ENCODE results near the gene C1R.

C1R gene

GRCh38 chr12:7134396-7135166 lies 42.3 kb upstream of the C1R start:
- TF ChIP-seq, protein P1, sequence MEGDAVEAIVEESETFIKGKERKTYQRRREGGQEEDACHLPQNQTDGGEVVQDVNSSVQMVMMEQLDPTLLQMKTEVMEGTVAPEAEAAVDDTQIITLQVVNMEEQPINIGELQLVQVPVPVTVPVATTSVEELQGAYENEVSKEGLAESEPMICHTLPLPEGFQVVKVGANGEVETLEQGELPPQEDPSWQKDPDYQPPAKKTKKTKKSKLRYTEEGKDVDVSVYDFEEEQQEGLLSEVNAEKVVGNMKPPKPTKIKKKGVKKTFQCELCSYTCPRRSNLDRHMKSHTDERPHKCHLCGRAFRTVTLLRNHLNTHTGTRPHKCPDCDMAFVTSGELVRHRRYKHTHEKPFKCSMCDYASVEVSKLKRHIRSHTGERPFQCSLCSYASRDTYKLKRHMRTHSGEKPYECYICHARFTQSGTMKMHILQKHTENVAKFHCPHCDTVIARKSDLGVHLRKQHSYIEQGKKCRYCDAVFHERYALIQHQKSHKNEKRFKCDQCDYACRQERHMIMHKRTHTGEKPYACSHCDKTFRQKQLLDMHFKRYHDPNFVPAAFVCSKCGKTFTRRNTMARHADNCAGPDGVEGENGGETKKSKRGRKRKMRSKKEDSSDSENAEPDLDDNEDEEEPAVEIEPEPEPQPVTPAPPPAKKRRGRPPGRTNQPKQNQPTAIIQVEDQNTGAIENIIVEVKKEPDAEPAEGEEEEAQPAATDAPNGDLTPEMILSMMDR (IDR thresholded peaks at IDR 0.05; ENCODE audit: low read depth, low read length) = no peak
- no peak for DNase-seq (ENCODE audit: extremely low read depth, low read depth)

DNA sequence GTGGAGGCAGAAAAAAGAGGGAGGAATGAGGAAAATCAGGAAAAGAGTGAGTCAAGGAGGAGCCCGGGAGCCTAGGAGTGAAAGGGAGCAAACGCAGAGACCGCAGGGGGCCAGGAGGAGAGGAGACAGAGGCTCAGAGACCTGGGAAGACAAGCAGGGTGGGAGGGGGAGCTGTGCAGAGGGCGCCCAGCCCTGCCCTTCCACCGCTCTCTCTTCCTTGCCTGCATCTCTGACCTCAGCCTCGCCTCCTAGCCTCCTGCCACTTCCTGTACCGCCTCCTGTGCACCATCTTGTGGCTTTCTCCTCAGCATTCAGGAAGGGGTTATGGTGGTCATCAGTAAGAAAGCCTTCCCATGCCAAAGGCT lies 39.2 kb upstream of the C1R start:
- DNase-seq (ENCODE audit: extremely low read depth, low read depth) = no peak
- TF ChIP-seq, protein P1 (IDR thresholded peaks at IDR 0.05; ENCODE audit: low read depth, low read length) = no peak

GRCh38 chr12:7130701-7131501 lies 38.7 kb upstream of the C1R start:
- DNase-seq (ENCODE audit: extremely low read depth, low read depth) = no peak
- TF ChIP-seq, protein P1 (IDR thresholded peaks at IDR 0.05; ENCODE audit: low read depth, low read length) = no peak

DNA sequence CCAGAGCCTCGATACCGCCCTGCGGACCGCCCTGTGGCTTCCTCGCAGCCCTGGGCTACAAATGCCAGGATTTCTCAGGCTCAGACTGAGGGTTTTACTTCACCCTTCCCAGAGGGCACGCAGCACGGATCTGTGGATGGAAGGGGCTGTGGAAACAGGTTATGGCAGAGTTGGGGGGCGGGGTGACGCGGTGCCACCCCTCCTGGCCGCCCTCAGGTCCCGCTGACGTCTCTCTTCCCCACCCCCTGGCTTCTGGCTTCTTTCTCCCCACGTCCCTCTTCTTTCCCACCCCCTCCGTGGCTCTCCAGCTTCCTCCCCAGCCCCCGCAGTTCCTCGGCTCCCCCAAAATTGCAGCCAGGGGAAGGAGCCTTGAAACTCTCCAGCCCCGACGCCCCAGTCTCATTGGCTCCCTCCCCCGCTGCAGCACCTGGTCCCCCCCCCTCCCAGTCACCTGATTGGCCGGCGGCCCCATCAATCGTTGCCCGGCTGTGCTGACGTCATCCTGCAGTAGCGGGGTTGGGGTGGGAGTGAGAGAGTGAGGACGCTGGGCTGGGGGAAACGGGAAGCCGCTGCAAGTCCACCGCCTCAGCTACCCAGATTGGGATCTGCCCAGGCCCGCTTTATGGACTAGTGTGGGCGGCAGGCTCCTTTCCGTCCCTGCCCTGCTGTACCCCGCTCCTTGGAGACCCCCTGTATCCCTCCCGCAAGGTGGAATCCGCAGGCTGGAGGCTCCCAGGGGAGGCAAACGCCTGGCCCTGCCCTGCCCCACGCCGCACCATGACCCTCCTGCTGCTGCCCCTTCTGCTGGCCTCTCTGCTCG lies 37.8 kb upstream of the C1R start, which contains the start of gene CLSTN3:
Gene CLSTN3, plus strand, starts transcription at position 500 of the 820 bp plus-strand sequence. Its CDS starts 278 bp downstream, at position 778.
- no peak for DNase-seq (ENCODE audit: extremely low read depth, low read depth)

DNA sequence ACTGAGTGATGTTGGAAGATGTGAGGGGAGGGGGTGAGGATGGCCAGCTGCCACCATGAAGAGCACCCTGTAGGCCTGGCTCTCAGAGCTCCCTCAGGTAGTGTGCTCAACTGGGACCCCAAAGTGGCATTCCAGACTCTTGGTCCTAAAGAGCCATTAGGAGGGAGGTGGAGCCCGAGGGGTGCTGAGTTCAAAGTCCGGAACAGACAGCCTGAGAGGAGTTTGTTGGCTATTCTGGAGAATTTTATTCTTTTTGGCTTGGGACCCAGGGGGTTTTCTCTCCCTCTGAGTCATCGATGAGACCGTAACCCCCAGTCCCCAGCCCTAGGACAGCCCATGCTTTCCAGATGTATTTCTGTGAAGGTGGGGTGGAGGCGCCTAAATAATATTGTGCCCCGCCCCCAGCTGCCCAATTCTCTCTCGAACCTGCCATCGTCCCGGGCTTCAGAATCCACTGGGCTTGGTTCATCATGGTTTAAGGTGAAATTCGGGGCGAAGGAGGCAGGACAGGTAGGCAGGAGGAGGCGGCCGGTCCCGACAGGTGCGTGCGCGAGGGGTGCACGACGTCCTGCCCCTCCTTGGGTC lies 37.1 kb upstream of the C1R start:
- TF ChIP-seq, protein P1 (IDR thresholded peaks at IDR 0.05; ENCODE audit: low read depth, low read length) = no peak
- no peak for DNase-seq (ENCODE audit: extremely low read depth, low read depth)

More for the DNA sequence above, 37.8 kb upstream of the C1R start, which contains the start of gene CLSTN3:
- TF ChIP-seq, protein P1 (IDR thresholded peaks at IDR 0.05; ENCODE audit: low read depth, low read length) = no peak

DNA sequence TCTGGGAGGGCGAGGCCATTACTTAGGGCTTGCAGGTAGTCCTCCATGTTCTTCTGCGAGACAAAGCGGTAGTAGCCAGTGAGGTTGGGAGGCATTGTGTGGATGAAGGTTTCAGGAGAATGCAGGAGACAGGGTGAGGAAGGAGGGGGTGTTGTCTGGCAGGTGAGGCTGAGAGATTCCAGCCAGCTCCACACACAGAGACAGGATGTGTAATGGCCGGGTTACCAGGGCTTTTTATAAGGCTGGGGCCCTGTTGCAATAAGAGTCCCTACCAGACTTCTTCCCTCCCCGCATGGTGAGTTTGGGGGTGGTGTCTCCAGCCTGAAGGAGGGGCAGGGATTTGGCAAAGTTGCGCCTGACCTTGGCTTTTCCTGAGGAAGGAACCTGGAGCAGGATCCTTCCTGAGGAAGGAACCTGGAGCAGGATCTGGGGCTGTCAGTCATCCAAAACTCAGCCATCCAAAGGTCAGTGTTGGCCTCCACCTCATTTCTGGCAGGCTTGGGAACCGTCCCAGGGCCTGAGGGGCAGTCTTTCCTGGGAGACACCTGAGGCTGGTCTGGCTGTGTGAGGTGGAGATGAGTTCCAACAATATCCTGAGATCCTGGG lies 36.5 kb upstream of the C1R start, which contains the start of gene RBP5:
Gene RBP5, minus strand, starts transcription at position 209 of the 606 bp plus-strand sequence. Its CDS starts 114 bp downstream, at position 95.
- DNase-seq (ENCODE audit: extremely low read depth, low read depth) = no peak
- TF ChIP-seq, protein P1 (IDR thresholded peaks at IDR 0.05; ENCODE audit: low read depth, low read length) = no peak
